Heart left ventricle (tissue), 16 donors: ENCODE measurements around the gene SPATS2L. TPM values are rescaled to one million over a fixed set of nuclear protein-coding genes. Genes with fewer than 3 reads are reported as not detected.

Experiments
- ATAC-seq, 4 donors: fragments of 200-7000 bp; cut with Tn5 transposase; one replicate each; pipeline ENCODE4 v1.9.1; 2020 to 2022; ENCODE audit warnings: moderate library complexity in 4 of 4, mild to moderate bottlenecking in 3 of 4, moderate number of reproducible peaks in 1 of 4
- DNase-seq, 5 donors: peaks; one replicate each; pipeline ENCODE4 v3.0.0-alpha.2; 2020
- H3K27ac ChIP-seq, 12 donors: fragments of 200-600 bp; sonication (generic) in 4 of 12; one replicate each; pipeline versions ENCODE4 v1.5.0 to v1.8.0; 2016 to 2022; ENCODE audit warnings: mild to moderate bottlenecking in 2 of 12
- H3K27me3 ChIP-seq, 9 donors: fragments of 200-600 bp; sonication (generic) in 2 of 9; one replicate each; pipeline versions ENCODE4 v1.5.1 to v1.8.0; 2016 to 2022; ENCODE audit warnings: mild to moderate bottlenecking in 3 of 9
- H3K36me3 ChIP-seq, 9 donors: fragments of 200-600 bp; sonication (generic) in 2 of 9; one replicate each; pipeline versions ENCODE4 v1.5.0 to v1.8.0; 2018 to 2022; ENCODE audit warnings: mild to moderate bottlenecking in 2 of 9
- H3K4me1 ChIP-seq, 12 donors: fragments of 200-600 bp; sonication (generic) in 4 of 12; one replicate each; pipeline versions ENCODE4 v1.5.0 to v1.8.0; 2016 to 2022; ENCODE audit warnings: mild to moderate bottlenecking in 3 of 12
- H3K4me3 ChIP-seq, 12 donors: fragments of 200-600 bp; sonication (generic) in 4 of 12; one replicate each; pipeline versions ENCODE4 v1.5.0 to v1.8.0; 2017 to 2022; ENCODE audit warnings: mild to moderate bottlenecking in 9 of 12, moderate library complexity in 4 of 12
- H3K9me3 ChIP-seq, 12 donors: fragments of 200-600 bp; sonication (generic) in 4 of 12; one replicate each; pipeline versions ENCODE4 v1.5.0 to v1.8.0; 2016 to 2022; ENCODE audit warnings: mild to moderate bottlenecking in 1 of 12
- POLR2A ChIP-seq, 2 donors: fragments of 450-650 bp; IDR thresholded peaks; one replicate each; pipeline ENCODE4 v1.6.1; 2017; ENCODE audit warnings: antibody characterized with exemption in 2 of 2, mild to moderate bottlenecking in 2 of 2, moderate library complexity in 2 of 2
- WGBS, 4 donors: extraction: QIAGEN DNeasy Blood & Tissue Kit in 2 of 4; methylation state at CpG; one replicate each; pipeline versions ENCODE4 v1.1.5 to v1.1.7; 2013 to 2018; 5-methylcytosine and 5-hydroxymethylcytosine counted together
- intact Hi-C, 10 donors: fragments of 100-400 bp; cut with DNase I; formaldehyde crosslinking; loops; one replicate each; pipeline versions ENCODE4 v1.11.1 to v1.14.2; 2022
- polyA plus RNA-seq, 2 donors: library from polyadenylated mRNA; stranded (reverse); fragments of 200-250 nt; gene quantifications; one replicate each; pipeline ENCODE4 v1.2.3, GENCODE V29; 2013
- total RNA-seq, 9 donors: library from RNA; depleted of rRNA in 2 of 9; stranded (reverse); fragments of >200 nt in 2 of 9; fragmentation: NEBNext Ultra II Directional in 3 of 9; extraction: Animal tissue kit (Norgen Biotek cat#: 25700) in 3 of 9; gene quantifications; one replicate each; pipeline versions ENCODE4 v1.1.0 to v1.2.4, GENCODE V29; 2016 to 2023
- TF ChIP-seq, protein P1 (sequence below), 12 donors: fragments of 200-600 bp; sonication (generic) in 4 of 12; IDR thresholded peaks; one replicate each; pipeline versions ENCODE4 v1.5.0 to v1.8.0; 2018 to 2022; ENCODE audit warnings: antibody characterized with exemption in 12 of 12, mild to moderate bottlenecking in 5 of 12
- donor health status: ischemic (EF 13 %, LVEDD 7.1; RV severe dilation, severe dysfunction).
- donor health status: healthy with polysubstance abuse.
- donor health status: DM: no; HTN: yes; CAD: no.
- donor health status: DM: no; HTN: no; CAD: no.
- donor health status: ischemic (EF 25% LVEDD 6.9; RV normal size, moderate dysfunction).
- donor health status: ischemic (EF 25% LVEDD 5.7; RV mildly dilated, moderate dysfunction).
- donor health status: healthy.
- donor health status: DM: yes; HTN: yes; CAD: no.
- donor health status: ischemic (EF 35%, LVEDD 5.7; RV mildly dilated, moderate dysfunction).
- donor health status: nonischemic (EF 11% LVEDD 7.7; RV severe dilation, severe dysfunction).
- donor health status: DM: yes; HTN: yes; CAD: no.
- donor health status: PGD.
- donor health status: ischemic (EF 29% LVEDD 5.4; RV normal size, mild dysfunction).
- donor health status: nonischemic (EF 23%, LVEDD 6.1; RV moderate dilation, normal function).

SPATS2L gene
- total and polyA plus RNA-seq, 11 donors = 34.9 to 177 (median 102) TPM

DNA sequence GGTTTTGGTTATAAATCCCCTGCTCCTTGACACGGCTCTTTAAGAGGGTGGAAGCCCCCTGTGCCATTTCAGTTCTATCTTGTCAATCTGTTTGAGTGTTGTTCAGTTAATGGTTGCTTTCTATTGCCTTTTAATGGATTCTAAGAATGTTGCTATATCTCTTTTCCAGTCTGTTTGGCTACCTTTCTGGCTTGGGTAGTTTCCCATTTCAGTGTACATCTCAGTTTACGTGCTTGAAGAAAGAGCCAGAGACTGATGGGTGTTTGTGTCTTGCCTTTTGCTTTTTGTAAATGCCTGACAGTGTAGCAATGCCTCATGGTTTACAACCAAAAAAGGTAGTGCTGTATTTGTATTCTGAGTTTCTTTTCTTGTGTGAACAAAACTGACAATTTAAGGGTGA lies 45.3 kb downstream of the SPATS2L start:
- Histone ChIP-seq H3K27me3 (no peaks in the 10 kb centered on the region), H3K27ac (peak overlapping the region in 1 of 12 donors; percentile 8), H3K4me3 (no peak overlapping the region), H3K4me1 (peaks cover 0 to 42% (median 17%) of the 10 kb centered on the region in 12 donors), H3K36me3 (no peaks in the 10 kb centered on the region), H3K9me3 (no peaks in the 10 kb centered on the region)
- 85 to 91% (median 87%) methylated on average over 2 of the region's 2 CpGs for whole genome bisulfite sequencing, 4 donors
- ATAC-seq (no peak), DNase-seq (no peak)
- no peak for TF ChIP-seq POLR2A (IDR thresholded peaks at IDR 0.05)
- TF ChIP-seq, protein P1, sequence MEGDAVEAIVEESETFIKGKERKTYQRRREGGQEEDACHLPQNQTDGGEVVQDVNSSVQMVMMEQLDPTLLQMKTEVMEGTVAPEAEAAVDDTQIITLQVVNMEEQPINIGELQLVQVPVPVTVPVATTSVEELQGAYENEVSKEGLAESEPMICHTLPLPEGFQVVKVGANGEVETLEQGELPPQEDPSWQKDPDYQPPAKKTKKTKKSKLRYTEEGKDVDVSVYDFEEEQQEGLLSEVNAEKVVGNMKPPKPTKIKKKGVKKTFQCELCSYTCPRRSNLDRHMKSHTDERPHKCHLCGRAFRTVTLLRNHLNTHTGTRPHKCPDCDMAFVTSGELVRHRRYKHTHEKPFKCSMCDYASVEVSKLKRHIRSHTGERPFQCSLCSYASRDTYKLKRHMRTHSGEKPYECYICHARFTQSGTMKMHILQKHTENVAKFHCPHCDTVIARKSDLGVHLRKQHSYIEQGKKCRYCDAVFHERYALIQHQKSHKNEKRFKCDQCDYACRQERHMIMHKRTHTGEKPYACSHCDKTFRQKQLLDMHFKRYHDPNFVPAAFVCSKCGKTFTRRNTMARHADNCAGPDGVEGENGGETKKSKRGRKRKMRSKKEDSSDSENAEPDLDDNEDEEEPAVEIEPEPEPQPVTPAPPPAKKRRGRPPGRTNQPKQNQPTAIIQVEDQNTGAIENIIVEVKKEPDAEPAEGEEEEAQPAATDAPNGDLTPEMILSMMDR (IDR thresholded peaks at IDR 0.05) = no peak
- intact Hi-C loops = no loop called here

DNA sequence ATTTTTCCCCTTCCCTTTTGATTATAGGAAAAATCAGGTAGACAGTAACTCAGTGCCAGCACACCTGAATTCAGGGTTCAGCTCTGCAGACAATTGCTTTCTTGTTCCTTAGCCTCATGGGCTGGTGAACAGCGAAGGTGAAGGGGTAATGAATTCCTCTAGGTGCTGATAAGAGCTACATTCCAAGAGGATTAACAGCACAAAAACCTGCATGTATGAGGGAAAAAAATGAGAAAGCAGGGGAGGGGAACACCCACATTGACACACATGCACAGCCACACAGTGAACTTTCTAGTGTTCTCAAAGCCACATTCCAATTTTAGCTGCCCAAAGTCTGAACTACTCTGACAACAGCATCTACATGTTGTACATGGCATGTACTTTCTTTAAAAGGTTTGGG lies 46.1 kb downstream of the SPATS2L start:
- 76 to 94% (median 80%) methylated on average over 1 of the region's 1 CpG for WGBS, 4 donors
- no peak for DNase-seq
- no peak for TF ChIP-seq POLR2A (IDR thresholded peaks at IDR 0.05)
- TF ChIP-seq, protein P1 (IDR thresholded peaks at IDR 0.05) = no peak
- no peaks in the 10 kb centered on the region for H3K9me3 ChIP-seq
- peaks cover 0 to 49% (median 25%) of the 10 kb centered on the region in 12 donors for H3K4me1 ChIP-seq
- ATAC-seq = peak in 2 of 4 donors; percentile 38 to 46
- intact Hi-C loops = no loop called here
- H3K4me3 ChIP-seq = no peak overlapping the region
- peak overlapping the region in 5 of 12 donors; percentile 11 to 36 (median 23) for H3K27ac ChIP-seq
- H3K36me3 ChIP-seq = no peaks in the 10 kb centered on the region
- H3K27me3 ChIP-seq = no peaks in the 10 kb centered on the region

DNA sequence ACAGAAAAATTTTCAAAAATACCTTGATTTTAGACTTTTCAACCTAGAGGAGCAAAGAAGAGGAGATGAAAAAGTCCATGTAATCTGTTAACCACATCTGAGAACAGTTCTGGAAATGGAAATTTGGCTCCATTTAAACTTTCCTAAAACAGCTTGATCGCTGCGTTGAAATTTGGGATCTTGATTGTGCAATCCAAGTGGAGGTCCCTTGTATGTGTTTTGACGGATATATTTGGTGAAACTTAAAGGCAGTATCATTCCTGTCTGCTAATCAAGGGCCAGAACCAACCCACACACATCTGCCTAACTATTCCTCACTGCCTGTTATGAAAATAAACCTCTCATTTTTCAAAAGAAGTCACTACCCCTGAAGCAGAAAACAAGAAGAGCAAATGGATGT lies 46.6 kb downstream of the SPATS2L start:
- peak in 2 of 4 donors; percentile 29 to 62 for ATAC-seq
- H3K4me3 ChIP-seq = no peak overlapping the region
- H3K4me1 ChIP-seq = peaks cover 0 to 48% (median 29%) of the 10 kb centered on the region in 12 donors
- DNase-seq = no peak
- H3K9me3 ChIP-seq = no peaks in the 10 kb centered on the region
- no peaks in the 10 kb centered on the region for H3K27me3 ChIP-seq
- intact Hi-C loops = no loop called here
- H3K27ac ChIP-seq = peak overlapping the region in 6 of 12 donors; percentile 8 to 36 (median 17)
- no peaks in the 10 kb centered on the region for H3K36me3 ChIP-seq
- TF ChIP-seq, protein P1 (IDR thresholded peaks at IDR 0.05) = no peak
- TF ChIP-seq POLR2A (IDR thresholded peaks at IDR 0.05) = no peak
- 63 to 80% (median 70%) methylated on average over 3 of the region's 3 CpGs for WGBS, 4 donors

DNA sequence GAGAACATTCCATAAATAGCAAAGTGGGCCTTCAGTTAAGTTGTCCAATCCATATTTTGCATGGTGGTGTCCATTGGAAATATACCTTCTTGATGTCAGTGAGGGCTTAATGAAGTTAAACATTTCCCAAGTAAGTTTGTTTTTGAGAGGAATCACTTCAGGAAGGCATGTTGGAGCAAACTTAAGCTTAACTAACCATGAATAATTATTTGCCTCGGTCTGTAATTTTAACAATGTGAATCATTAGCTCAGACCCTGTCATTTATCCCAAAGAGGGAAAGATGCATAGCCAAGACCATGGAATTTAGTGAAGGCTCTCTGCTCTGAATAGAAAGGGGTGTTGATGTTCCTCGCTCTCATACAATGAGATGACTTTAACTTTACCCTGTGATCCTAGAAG lies 47.4 kb downstream of the SPATS2L start:
- Histone ChIP-seq H3K36me3 (no peaks in the 10 kb centered on the region), H3K4me1 (peaks cover 0 to 50% (median 31%) of the 10 kb centered on the region in 12 donors), H3K9me3 (no peaks in the 10 kb centered on the region), H3K4me3 (no peak overlapping the region), H3K27me3 (no peaks in the 10 kb centered on the region), H3K27ac (no peak overlapping the region)
- ATAC-seq (no peak), DNase-seq (no peak)
- no peak for TF ChIP-seq POLR2A (IDR thresholded peaks at IDR 0.05)
- TF ChIP-seq, protein P1 (IDR thresholded peaks at IDR 0.05) = no peak
- 96 to 98% (median 98%) methylated on average over 2 of the region's 2 CpGs for WGBS, 4 donors
- intact Hi-C loops = no loop called here
